DOHH2 (cell line): ENCODE measurements around the gene SPECC1L.

Experiments used
- CTCF ChIP-seq: fragments of 200-600 bp; sonication (generic); IDR thresholded peaks from one replicate; pipeline ENCODE4 v1.5.1; 2014; ENCODE audit warnings: antibody characterized with exemption, mild to moderate bottlenecking, low read depth, low read length; ENCODE audit not compliant: poor library complexity, severe bottlenecking
- EZH2phosphoT487 ChIP-seq: fragments of 200-600 bp; sonication (generic); IDR thresholded peaks from 2 replicates; pipeline ENCODE4 v1.6.1; 2017; ENCODE audit warnings: borderline replicate concordance, mild to moderate bottlenecking, antibody characterized with exemption, low read length, moderate library complexity, mixed read lengths

GRCh38 chr22:24441406-24442351 lies 171.0 kb downstream of the SPECC1L start:
- TF ChIP-seq CTCF, result no peak
- TF ChIP-seq EZH2phosphoT487, result no peak
